Thyroid gland (tissue), 4 donors: Measurements from ENCODE around the gene CAMKK1.

Source experiments
- POLR2A ChIP-seq, 2 donors: fragments of 450-650 bp; IDR thresholded peaks; one replicate each; pipeline ENCODE4 v1.6.1; 2017; ENCODE audit warnings: antibody characterized with exemption in 2 of 2, mild to moderate bottlenecking in 2 of 2, moderate library complexity in 1 of 2
- TF ChIP-seq, protein P1 (sequence below), 6 experiments: fragments of 200-600 bp in 3 of 6; fragments of 450-650 bp in 3 of 6; sonication (generic) in 3 of 6; IDR thresholded peaks; one replicate each; pipeline ENCODE4 v1.5.1; 2016 to 2019; ENCODE audit warnings: antibody characterized with exemption in 6 of 6, mild to moderate bottlenecking in 2 of 6, inconsistent platforms in 1 of 6, moderate library complexity in 1 of 6

DNA sequence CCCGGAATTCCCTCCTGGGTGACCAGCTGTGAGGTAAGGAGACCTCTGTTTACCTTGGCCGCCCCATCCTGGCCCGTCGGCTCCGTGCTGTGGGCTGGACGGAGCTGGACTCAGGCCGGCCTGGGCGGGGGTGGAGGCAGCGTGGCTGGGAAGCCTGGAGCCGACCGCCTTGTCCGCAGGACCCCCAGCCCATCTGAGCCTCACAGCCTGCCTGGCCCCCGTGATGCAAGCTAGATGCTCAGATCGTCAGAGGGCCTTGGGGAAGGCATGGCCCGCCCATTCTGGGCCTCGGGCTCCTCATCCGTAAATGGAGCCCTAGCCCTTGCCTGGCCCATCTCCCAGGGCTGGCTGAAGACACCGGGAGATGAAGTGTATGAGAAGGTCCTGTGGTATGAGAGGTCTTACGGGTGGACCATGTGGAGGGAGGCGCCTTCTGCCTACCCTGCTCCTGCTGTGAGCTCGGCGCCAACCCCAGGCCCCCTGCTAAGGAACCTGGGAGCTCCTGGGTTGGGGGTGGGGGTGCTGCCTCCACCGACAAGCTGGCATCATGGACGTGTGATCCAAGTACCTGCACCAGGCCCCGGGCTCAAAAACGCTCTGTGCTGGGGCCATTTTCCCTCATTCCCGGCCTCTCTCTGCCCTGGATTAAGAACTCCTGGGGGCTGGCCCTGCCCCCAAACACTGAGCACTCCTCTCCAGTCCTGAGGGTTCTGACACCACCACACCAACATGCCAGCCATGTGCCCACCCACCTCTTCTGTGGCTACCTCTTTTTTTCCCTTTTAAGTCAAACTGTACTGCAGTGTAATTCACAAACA lies 28.9 kb upstream of the CAMKK1 start:
- TF ChIP-seq, protein P1, sequence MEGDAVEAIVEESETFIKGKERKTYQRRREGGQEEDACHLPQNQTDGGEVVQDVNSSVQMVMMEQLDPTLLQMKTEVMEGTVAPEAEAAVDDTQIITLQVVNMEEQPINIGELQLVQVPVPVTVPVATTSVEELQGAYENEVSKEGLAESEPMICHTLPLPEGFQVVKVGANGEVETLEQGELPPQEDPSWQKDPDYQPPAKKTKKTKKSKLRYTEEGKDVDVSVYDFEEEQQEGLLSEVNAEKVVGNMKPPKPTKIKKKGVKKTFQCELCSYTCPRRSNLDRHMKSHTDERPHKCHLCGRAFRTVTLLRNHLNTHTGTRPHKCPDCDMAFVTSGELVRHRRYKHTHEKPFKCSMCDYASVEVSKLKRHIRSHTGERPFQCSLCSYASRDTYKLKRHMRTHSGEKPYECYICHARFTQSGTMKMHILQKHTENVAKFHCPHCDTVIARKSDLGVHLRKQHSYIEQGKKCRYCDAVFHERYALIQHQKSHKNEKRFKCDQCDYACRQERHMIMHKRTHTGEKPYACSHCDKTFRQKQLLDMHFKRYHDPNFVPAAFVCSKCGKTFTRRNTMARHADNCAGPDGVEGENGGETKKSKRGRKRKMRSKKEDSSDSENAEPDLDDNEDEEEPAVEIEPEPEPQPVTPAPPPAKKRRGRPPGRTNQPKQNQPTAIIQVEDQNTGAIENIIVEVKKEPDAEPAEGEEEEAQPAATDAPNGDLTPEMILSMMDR (IDR thresholded peaks at IDR 0.05), result no peak
- no peak for TF ChIP-seq POLR2A (IDR thresholded peaks at IDR 0.05)
